ENCODE results near the gene BZW1.
A peak's percentile ranks its signal among the peaks of the same experiment; 100 is the strongest.

Gene BZW1

DNA sequence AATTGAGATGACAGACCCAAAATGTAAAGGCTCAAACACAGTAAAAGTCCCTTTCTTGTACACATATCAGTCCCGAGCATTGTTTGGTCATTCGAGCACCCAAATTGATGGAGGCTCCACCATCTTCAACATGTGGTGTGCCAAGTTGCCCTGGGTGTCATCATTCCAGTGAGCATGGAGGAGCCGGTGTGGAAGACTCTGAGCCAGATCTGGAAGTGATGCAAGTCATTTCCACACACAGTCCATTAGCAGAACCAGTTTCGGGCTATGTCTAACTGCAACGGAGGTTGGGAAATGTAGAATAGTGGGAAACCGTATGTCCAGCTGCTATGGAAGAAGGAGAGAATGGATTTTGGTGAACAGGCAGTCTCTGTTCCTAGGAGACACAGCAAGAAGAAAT lies 40.9 kb upstream of the BZW1 start:
- no peak overlapping the region for H3K4me3 ChIP-seq (ENCODE audit: low read depth, low read length)
- in situ Hi-C loops (cut with HindIII; ENCODE audit: low sequenced_read_pairs) = no loop called here
- TF ChIP-seq, protein P1, sequence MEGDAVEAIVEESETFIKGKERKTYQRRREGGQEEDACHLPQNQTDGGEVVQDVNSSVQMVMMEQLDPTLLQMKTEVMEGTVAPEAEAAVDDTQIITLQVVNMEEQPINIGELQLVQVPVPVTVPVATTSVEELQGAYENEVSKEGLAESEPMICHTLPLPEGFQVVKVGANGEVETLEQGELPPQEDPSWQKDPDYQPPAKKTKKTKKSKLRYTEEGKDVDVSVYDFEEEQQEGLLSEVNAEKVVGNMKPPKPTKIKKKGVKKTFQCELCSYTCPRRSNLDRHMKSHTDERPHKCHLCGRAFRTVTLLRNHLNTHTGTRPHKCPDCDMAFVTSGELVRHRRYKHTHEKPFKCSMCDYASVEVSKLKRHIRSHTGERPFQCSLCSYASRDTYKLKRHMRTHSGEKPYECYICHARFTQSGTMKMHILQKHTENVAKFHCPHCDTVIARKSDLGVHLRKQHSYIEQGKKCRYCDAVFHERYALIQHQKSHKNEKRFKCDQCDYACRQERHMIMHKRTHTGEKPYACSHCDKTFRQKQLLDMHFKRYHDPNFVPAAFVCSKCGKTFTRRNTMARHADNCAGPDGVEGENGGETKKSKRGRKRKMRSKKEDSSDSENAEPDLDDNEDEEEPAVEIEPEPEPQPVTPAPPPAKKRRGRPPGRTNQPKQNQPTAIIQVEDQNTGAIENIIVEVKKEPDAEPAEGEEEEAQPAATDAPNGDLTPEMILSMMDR (IDR thresholded peaks at IDR 0.05; ENCODE audit: low read depth, low read length) = no peak
- DNase-seq (ENCODE audit: low read depth, low spot score) = no peak

DNA sequence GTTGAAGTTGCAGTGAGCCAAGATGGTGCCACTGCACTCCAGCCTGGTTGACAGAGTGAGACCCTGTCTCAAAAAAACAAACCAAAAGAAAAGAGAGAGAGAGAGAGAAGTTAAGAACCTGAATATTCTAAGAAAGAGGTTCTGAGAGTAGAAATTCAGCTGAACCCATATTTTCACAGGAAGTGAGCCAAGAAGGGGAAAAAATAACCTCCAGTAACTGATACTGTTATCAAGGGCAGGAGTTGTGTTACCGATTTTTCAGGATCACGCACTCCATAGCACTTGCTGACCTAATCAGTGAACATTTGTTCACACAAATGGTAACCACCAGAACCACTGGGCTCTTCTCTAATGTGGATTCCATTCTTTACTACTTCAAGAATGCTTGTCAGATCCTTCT lies 39.1 kb upstream of the BZW1 start:
- H3K4me3 ChIP-seq (ENCODE audit: low read depth, low read length) = no peak overlapping the region
- in situ Hi-C loops (cut with HindIII; ENCODE audit: low sequenced_read_pairs) = no loop called here
- TF ChIP-seq, protein P1 (IDR thresholded peaks at IDR 0.05; ENCODE audit: low read depth, low read length) = no peak
- no peak for DNase-seq (ENCODE audit: low read depth, low spot score)

DNA sequence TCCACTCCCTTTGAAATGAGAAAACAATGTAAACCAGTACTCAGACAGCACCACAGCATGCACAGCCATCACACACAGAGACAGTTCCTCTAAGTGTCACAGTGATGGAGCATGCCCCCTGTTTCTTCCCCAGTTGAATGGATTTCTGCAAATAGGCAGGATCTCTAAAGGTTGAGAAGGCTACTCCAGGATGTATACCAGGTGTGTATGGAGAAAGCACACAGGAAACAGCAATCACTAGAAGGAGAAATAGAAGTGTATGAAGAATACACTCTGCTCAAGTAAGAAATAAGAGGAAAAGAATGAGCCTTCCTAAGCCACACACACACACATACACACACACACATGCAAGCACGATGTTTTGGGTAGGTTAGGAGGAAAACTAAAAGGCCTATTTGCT lies 38.6 kb upstream of the BZW1 start:
- H3K4me3 ChIP-seq (ENCODE audit: low read depth, low read length) = no peak overlapping the region
- DNase-seq (ENCODE audit: low read depth, low spot score) = no peak
- in situ Hi-C loops (cut with HindIII; ENCODE audit: low sequenced_read_pairs) = no loop called here
- TF ChIP-seq, protein P1 (IDR thresholded peaks at IDR 0.05; ENCODE audit: low read depth, low read length) = no peak

DNA sequence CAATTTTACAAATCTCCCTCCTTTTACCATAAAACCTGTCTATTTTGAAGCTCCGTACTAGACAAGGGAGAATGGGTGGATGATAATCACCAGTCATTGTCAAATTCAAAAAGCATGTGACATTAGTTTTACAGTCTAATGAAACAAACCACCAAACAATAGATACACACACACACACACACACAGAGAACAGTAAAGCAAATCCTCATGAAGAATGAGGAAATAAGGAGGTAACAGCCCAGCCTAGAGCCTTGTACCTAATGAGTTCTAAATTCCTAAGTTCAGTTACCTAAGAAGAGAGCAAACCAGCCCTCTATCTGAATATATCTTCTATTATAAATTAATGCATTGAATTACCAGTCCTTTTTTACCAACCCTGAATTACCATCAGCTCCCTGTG lies 36.8 kb upstream of the BZW1 start:
- DNase-seq (ENCODE audit: low read depth, low spot score) = no peak
- TF ChIP-seq, protein P1 (IDR thresholded peaks at IDR 0.05; ENCODE audit: low read depth, low read length) = no peak
- no peak overlapping the region for H3K4me3 ChIP-seq (ENCODE audit: low read depth, low read length)
- in situ Hi-C loops (cut with HindIII; ENCODE audit: low sequenced_read_pairs) = no loop called here

DNA sequence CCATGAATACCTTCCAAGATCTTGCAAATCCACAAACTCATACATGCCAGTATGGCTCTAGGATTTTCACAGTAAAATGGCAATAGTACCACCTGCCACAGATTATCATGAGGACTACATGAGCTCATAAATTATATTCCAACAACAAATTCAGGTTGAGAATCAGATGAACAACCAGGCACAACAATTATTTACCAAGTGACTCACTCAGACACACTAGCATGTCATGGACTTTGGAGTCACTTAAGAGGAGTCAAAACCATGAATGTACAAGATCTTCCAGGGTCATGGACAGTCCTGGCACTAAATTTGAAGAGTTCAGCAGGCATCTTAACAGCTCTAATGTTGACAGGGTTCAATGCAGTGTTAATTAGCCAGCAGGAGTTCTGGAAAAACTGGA lies 34.4 kb upstream of the BZW1 start:
- DNase-seq (ENCODE audit: low read depth, low spot score) = no peak
- in situ Hi-C loops (cut with HindIII; ENCODE audit: low sequenced_read_pairs) = no loop called here
- no peak overlapping the region for H3K4me3 ChIP-seq (ENCODE audit: low read depth, low read length)
- TF ChIP-seq, protein P1 (IDR thresholded peaks at IDR 0.05; ENCODE audit: low read depth, low read length) = no peak

DNA sequence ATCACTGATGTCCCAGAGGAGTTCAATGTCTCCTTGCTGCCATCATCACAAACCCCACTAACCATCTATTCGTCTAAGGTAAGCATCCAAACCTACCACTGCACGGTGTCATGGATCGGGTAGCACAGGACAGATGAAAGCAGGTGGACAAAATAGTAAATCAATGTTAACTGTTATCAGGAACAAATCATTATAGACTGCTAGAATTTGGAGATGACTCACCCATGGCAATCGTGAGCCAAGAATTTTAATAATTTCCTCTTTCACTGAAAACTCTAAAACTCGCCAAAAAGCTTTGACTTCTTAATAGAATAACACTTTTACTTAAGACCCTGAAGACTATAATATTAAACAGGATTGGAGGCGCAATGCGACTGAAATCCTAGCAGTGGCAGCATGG lies 33.7 kb upstream of the BZW1 start:
- in situ Hi-C loops (cut with HindIII; ENCODE audit: low sequenced_read_pairs) = no loop called here
- TF ChIP-seq, protein P1 (IDR thresholded peaks at IDR 0.05; ENCODE audit: low read depth, low read length) = no peak
- DNase-seq (ENCODE audit: low read depth, low spot score) = peak; percentile 29
- no peak overlapping the region for H3K4me3 ChIP-seq (ENCODE audit: low read depth, low read length)

DNA sequence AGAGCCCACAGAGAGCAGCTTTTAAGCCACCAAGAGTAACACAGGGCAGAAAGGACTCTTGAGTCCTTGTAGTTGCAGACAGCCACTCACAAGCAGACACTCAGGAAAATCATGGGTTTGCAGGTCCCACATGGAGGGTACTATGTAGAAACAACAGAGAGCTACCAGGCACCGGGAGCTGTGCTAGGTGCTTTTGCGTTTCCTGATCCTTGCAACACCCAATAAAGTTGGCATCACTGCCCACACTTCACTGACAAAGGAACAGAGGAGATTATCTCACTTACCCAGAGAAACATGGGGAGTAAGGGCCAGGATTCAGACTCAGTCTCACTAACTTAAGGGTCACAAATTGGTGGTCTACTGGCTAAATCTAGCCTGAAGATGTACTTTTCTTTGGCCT lies 32.5 kb upstream of the BZW1 start:
- in situ Hi-C loops (cut with HindIII; ENCODE audit: low sequenced_read_pairs) = no loop called here
- no peak for DNase-seq (ENCODE audit: low read depth, low spot score)
- no peak overlapping the region for H3K4me3 ChIP-seq (ENCODE audit: low read depth, low read length)
- TF ChIP-seq, protein P1 (IDR thresholded peaks at IDR 0.05; ENCODE audit: low read depth, low read length) = no peak
